ENCODE measurements around the gene CBX7. TPM values are rescaled to one million over a fixed set of nuclear protein-coding genes. Genes with fewer than 3 reads are reported as not detected.

The CBX7 gene
- total RNA-seq, 4 donors from 2014 or later, result 41.2 to 58.6 (median 53.2) TPM

DNA sequence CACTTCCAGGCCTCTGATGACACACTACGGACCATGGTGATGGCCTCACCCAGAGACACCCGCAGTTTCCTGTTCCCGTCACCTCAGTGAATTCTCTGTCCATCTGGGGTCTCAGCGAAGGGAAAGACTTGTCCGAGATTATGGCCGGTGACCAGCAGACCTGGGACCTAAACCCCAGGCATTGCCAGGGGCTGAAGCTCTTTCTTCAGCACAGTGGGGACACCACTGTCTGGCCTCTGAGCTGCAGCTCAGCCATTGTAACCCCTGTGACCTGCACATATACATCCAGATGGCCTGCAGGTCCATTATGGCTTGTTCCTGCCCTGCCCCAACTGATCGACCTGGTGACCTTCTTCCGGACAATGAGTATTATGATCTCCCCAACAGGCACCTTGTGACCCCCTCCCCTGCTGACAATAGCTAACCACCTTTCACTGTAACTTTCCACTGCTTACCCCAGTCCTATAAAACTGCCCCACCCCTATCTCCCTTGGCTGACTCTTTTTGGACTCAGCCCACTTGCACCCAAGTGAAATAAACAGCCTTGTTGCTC lies 22.3 kb downstream of the CBX7 start:
- H3K27ac ChIP-seq, result no peak overlapping the region
- peaks cover 0 to 17% (median 0%) of the 10 kb centered on the region in 3 donors for H3K36me3 ChIP-seq
- H3K4me1 ChIP-seq, result peaks cover 0 to 25% (median 3%) of the 10 kb centered on the region in 4 donors
- DNase-seq, result no peak
- no peaks in the 10 kb centered on the region for H3K27me3 ChIP-seq
- no peak for TF ChIP-seq POLR2A (IDR thresholded peaks at IDR 0.05)
- TF ChIP-seq, protein P1, sequence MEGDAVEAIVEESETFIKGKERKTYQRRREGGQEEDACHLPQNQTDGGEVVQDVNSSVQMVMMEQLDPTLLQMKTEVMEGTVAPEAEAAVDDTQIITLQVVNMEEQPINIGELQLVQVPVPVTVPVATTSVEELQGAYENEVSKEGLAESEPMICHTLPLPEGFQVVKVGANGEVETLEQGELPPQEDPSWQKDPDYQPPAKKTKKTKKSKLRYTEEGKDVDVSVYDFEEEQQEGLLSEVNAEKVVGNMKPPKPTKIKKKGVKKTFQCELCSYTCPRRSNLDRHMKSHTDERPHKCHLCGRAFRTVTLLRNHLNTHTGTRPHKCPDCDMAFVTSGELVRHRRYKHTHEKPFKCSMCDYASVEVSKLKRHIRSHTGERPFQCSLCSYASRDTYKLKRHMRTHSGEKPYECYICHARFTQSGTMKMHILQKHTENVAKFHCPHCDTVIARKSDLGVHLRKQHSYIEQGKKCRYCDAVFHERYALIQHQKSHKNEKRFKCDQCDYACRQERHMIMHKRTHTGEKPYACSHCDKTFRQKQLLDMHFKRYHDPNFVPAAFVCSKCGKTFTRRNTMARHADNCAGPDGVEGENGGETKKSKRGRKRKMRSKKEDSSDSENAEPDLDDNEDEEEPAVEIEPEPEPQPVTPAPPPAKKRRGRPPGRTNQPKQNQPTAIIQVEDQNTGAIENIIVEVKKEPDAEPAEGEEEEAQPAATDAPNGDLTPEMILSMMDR (IDR thresholded peaks at IDR 0.05), result no peak
- H3K4me3 ChIP-seq, result no peak overlapping the region
- H3K9me3 ChIP-seq, result no peaks in the 10 kb centered on the region

DNA sequence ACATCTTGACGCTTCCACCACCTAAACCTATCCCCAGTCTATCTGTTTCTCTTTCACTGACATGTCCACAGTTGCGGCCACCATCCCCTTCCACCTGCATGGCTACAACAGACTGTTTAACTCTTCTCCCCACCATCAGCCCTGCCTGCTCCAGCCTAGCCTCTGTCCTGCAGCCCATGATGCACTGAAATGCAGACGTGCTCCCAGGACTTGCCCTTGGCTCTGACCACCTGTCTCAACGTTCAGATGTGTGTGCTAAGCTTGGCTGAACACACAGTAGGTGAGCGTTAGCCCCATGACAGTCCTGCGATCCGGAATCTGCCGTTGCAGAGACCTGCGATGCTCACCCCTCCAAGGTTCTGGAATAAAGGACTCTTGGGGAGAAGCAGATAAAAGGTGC lies 22.7 kb downstream of the CBX7 start:
- TF ChIP-seq, protein P1 (IDR thresholded peaks at IDR 0.05), result no peak
- TF ChIP-seq POLR2A (IDR thresholded peaks at IDR 0.05), result no peak
- peak overlapping the region in 1 of 4 donors; percentile 6 for H3K27ac ChIP-seq

DNA sequence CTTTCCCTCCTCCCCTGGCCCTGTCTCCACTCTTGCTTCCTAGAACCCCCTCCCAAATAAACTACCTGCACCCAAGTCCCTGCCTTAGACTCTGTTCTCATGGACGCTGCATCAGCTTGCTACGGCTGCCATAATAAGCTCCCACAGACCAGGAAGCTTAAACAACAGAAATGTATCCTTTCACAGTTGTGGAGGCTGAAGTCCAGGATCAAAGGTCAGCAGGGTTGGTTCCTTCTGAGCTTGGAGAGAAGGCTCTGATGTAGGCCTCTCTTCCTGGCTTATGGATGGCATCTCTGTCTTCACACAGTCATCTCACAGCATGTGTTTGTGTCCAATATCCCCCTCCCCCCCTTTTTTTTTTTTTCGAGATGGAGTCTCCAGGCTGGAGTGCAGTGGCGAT lies 23.4 kb downstream of the CBX7 start:
- Histone ChIP-seq H3K27ac (peak overlapping the region in 3 of 4 donors; percentile 32 to 62 (median 60)), H3K4me3 (no peak overlapping the region), H3K27me3 (no peaks in the 10 kb centered on the region), H3K9me3 (no peaks in the 10 kb centered on the region), H3K4me1 (peaks cover 0 to 25% (median 3%) of the 10 kb centered on the region in 4 donors), H3K36me3 (peaks cover 0 to 12% (median 0%) of the 10 kb centered on the region in 3 donors)
- DNase-seq, result peak in 1 of 3 donors; percentile 91
- TF ChIP-seq, protein P1 (IDR thresholded peaks at IDR 0.05), result no peak
- TF ChIP-seq POLR2A (IDR thresholded peaks at IDR 0.05), result no peak

More for the DNA sequence above, 22.7 kb downstream of the CBX7 start:
- no peak overlapping the region for H3K4me3 ChIP-seq
- peaks cover 0 to 25% (median 3%) of the 10 kb centered on the region in 4 donors for H3K4me1 ChIP-seq
- no peaks in the 10 kb centered on the region for H3K9me3 ChIP-seq
- H3K27me3 ChIP-seq, result no peaks in the 10 kb centered on the region
- peaks cover 0 to 17% (median 0%) of the 10 kb centered on the region in 3 donors for H3K36me3 ChIP-seq
- DNase-seq, result no peak

DNA sequence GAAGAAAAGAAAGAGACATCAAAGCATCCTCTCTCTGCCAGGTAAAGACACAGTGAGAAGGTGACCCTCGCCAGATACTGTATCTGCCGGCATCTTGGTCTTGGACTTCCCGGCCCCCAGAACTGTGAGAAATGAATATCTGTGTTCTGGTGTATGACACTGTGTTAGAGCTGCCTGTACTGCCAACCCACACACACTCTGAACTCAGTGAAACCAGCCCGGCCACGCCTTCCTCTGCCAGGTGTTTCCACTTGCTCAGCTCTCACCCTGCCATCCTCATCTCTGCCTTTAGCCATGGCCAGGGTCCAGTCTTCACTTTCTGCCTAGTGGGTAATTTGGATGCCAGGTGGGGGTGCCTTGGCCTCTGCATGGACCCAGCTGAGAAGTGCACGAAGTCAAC lies 24.0 kb downstream of the CBX7 start:
- no peak overlapping the region for H3K4me3 ChIP-seq
- no peaks in the 10 kb centered on the region for H3K27me3 ChIP-seq
- no peak for TF ChIP-seq POLR2A (IDR thresholded peaks at IDR 0.05)
- TF ChIP-seq, protein P1 (IDR thresholded peaks at IDR 0.05), result no peak
- no peaks in the 10 kb centered on the region for H3K9me3 ChIP-seq
- peak in 2 of 3 donors; percentile 55 to 56 for DNase-seq
- H3K36me3 ChIP-seq, result peaks cover 0 to 8% (median 0%) of the 10 kb centered on the region in 3 donors
- H3K27ac ChIP-seq, result peak overlapping the region in 3 of 4 donors; percentile 32 to 62 (median 60)
- H3K4me1 ChIP-seq, result peaks cover 0 to 25% (median 3%) of the 10 kb centered on the region in 4 donors

DNA sequence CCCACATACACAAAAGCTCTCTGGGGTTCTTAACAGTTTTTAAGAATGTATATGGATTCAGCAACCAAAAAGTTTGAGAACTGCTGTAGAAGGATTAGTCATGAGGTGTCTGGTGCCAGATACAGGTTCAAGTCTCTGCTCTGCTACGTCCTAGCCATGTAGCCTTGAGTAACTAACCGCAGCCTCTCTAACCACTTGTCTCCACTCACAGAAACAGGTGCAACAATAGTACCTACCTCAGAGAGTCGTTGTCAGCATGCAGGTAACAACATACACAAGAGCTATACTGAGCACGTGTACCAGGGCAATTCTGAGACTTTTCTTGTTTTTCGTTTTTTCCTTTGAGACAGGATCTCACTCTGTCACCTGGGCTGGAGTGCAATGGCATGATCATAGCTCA lies 26.9 kb downstream of the CBX7 start:
- no peaks in the 10 kb centered on the region for H3K27me3 ChIP-seq
- TF ChIP-seq, protein P1 (IDR thresholded peaks at IDR 0.05), result no peak
- TF ChIP-seq POLR2A (IDR thresholded peaks at IDR 0.05), result no peak
- H3K4me3 ChIP-seq, result no peak overlapping the region
- peaks cover 0 to 16% (median 0%) of the 10 kb centered on the region in 4 donors for H3K4me1 ChIP-seq
- H3K36me3 ChIP-seq, result no peaks in the 10 kb centered on the region
- no peak overlapping the region for H3K27ac ChIP-seq
- DNase-seq, result no peak
- no peaks in the 10 kb centered on the region for H3K9me3 ChIP-seq

All from Peyer's patch (tissue), 4 donors.